Vagina (tissue), 2 donors: ENCODE results near the gene SHISA5.

Experiments used
- CTCF ChIP-seq, 3 experiments: fragments of 450-650 bp in 2 of 3; fragments of 200-600 bp in 1 of 3; sonication (generic) in 1 of 3; IDR thresholded peaks; one replicate each; pipeline ENCODE4 v1.5.1; 2017 to 2019; ENCODE audit warnings: antibody characterized with exemption in 3 of 3, mild to moderate bottlenecking in 2 of 3, moderate library complexity in 2 of 3
- POLR2A ChIP-seq, 2 donors: fragments of 450-650 bp; IDR thresholded peaks; one replicate each; pipeline ENCODE4 v1.6.1; 2017; ENCODE audit warnings: antibody characterized with exemption in 2 of 2, mild to moderate bottlenecking in 2 of 2, moderate library complexity in 2 of 2

- TF ChIP-seq CTCF (IDR thresholded peaks at IDR 0.05) (no peak), POLR2A (IDR thresholded peaks at IDR 0.05) (no peak)
Observed at GRCh38 chr3:48532271-48532976, 28.4 kb upstream of the SHISA5 start.
